ENCODE data around the gene CCDC12.

DNA sequence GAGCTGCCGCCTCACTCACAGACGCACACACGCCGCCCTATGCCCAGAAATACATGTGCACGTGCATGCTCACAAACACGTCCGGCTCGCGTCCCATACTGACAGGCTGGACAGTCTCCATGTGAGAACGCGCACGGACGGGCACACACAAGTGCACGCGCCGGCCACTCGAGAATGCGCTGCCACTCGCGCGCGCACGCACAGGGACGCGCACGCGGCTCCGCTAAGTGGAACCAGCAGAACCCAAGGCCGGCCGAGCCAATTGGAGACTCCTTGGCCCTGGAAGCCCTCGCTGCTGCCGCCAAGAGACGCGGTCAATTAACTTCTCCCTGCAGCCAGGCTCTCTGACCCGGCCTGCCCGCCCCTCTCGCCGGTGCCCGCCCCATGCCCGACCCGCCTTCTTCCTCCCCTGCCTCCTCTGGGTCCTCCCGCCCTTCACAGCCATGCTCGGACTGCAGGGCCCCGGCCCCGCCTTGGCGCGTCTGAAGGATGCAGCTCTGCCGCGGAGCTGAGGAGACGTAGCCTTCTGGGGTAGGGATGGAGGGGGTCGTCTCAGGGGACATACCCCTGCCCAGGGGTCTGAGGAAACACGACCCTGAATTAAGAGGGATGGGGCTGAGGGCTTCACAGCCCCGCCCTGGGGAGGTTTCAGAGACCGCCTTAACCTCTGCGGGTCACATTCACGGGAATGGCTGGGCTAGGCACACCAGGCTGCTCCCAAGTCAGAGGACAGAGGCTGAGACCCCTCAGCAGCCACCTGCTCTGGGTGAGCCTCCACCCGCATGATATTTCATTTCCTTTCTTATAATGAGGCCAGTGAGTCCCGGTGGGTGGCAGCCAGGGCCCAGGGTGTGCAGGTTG, 84.0 kb downstream of the CCDC12 start:
- TF ChIP-seq, protein P1, sequence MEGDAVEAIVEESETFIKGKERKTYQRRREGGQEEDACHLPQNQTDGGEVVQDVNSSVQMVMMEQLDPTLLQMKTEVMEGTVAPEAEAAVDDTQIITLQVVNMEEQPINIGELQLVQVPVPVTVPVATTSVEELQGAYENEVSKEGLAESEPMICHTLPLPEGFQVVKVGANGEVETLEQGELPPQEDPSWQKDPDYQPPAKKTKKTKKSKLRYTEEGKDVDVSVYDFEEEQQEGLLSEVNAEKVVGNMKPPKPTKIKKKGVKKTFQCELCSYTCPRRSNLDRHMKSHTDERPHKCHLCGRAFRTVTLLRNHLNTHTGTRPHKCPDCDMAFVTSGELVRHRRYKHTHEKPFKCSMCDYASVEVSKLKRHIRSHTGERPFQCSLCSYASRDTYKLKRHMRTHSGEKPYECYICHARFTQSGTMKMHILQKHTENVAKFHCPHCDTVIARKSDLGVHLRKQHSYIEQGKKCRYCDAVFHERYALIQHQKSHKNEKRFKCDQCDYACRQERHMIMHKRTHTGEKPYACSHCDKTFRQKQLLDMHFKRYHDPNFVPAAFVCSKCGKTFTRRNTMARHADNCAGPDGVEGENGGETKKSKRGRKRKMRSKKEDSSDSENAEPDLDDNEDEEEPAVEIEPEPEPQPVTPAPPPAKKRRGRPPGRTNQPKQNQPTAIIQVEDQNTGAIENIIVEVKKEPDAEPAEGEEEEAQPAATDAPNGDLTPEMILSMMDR (IDR thresholded peaks at IDR 0.05) = peak in 5 of 12 donors; percentile 3 to 27 (median 17)
- no peak for TF ChIP-seq POLR2A (IDR thresholded peaks at IDR 0.05)
